GOT3 (cell line): ENCODE measurements around the gene WNT4.

Source experiments
- DNase-seq: peaks from one replicate; lab custom pipeline; 2025; ENCODE audit warnings: mixed read lengths; lab: John Stamatoyannopoulos, UW

WNT4 gene

DNA sequence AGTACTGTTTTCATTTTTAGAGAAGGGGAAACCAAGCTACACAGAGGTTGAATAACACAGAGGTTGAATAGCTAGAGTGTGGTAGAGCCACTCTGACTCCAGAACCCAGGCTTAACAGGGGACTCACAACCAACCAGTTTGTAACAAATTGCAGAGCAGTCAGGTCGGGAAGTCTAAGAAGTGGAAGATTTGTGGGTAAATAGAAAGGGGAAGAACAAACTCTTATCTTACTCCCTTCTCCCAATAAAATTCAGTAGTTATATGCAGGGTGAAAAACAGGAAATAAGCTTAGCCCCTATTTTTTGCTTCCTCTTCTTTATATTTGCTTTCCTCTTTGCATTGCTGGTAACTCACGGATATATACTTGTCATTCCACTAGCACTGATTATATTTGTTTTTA lies 67.2 kb downstream of the WNT4 start:
- no peak for DNase-seq

DNA sequence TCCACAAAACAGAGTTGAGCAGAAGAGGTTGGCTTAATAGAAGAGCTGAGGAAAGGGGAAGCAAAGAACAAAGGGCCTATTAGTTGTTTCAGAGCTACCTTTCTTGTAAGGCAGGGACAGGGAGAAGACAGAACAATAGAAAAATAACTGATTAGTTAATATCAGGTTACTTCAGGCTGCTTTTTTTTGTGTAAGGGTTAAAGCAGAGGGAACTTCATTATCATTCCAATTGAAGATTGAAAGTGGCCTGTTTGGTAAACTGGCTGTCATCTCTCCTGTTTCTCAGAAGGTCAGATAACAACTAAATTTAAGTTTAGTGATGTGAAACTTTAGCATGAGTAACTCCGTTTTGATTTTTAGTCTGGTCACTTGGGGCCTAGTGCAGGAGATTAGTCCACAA lies 68.1 kb downstream of the WNT4 start:
- no peak for DNase-seq

DNA sequence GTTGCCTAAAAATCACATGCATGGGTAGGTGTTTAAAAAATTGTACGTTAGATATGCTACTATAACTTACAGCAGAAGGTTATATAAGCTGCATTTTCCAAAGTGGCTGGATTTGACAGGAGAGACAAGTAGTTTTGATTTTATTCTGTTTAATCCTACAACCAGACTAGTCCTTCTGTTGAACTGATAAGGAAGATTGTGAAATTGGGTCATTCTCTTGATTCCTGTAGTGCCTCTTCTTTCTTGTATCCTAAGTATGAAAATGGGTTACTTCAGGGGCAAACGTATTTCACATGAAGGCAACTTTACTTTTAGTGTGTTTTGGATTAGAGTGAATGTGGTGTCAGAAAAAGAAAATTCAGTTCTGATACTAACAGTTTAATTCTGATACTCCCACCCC lies 71.4 kb downstream of the WNT4 start:
- DNase-seq: no peak
